BE2C (cell line): ENCODE data around the gene CBLIF.
"Not testable (repeated sequence)": the region's sequence is repeated elsewhere in the genome, so short reads cannot be mapped to it uniquely, and the experiment has no call there.

Experiments
- DNase-seq: peaks from one replicate; pipeline ENCODE4 v3.0.0-alpha.2; 2020
- H3K27me3 ChIP-seq: fragments of 250-450 bp; sonication (Bioruptor Pico); 2 replicates; pipeline ENCODE4 v1.5.1; 2020; ENCODE audit warnings: mild to moderate bottlenecking
- H3K36me3 ChIP-seq: fragments of 250-450 bp; sonication (Bioruptor Pico); 2 replicates; pipeline ENCODE4 v1.5.1; 2020; ENCODE audit warnings: mild to moderate bottlenecking
- H3K4me1 ChIP-seq: fragments of 250-450 bp; sonication (Bioruptor Pico); 2 replicates; pipeline ENCODE4 v1.5.1; 2020
- H3K4me3 ChIP-seq: 2 replicates; pipeline ENCODE4 v1.5.1; 2011; ENCODE audit warnings: low read depth, low read length
- H3K9me3 ChIP-seq: fragments of 250-450 bp; sonication (Bioruptor Pico); 2 replicates; pipeline ENCODE4 v1.5.1; 2020
- TF ChIP-seq, protein P1 (sequence below): IDR thresholded peaks from 2 replicates; pipeline ENCODE4 v1.5.1; 2012; ENCODE audit warnings: mild to moderate bottlenecking, low read depth, low read length

CBLIF gene

DNA sequence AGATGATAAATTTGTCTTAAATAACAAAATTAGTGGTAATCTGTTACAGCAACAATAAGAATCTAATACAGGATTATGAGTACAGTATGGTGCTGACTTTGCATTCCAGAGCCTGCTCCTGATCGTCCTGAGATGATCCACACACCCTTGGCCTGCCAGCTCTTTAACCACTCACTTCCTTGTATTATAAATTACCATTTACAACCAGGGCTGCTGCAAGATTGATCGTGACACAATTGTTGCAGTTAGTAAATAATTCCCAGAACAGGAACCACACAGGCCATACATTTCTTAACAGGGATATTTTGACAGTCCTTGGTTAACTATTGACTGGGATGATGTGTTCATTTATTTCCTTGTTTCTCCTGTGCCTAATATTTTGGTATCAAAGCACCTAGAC is 3.8 kb upstream of the CBLIF start:
- no peaks in the 10 kb centered on the region for H3K27me3 ChIP-seq
- no peaks in the 10 kb centered on the region for H3K36me3 ChIP-seq
- TF ChIP-seq, protein P1, sequence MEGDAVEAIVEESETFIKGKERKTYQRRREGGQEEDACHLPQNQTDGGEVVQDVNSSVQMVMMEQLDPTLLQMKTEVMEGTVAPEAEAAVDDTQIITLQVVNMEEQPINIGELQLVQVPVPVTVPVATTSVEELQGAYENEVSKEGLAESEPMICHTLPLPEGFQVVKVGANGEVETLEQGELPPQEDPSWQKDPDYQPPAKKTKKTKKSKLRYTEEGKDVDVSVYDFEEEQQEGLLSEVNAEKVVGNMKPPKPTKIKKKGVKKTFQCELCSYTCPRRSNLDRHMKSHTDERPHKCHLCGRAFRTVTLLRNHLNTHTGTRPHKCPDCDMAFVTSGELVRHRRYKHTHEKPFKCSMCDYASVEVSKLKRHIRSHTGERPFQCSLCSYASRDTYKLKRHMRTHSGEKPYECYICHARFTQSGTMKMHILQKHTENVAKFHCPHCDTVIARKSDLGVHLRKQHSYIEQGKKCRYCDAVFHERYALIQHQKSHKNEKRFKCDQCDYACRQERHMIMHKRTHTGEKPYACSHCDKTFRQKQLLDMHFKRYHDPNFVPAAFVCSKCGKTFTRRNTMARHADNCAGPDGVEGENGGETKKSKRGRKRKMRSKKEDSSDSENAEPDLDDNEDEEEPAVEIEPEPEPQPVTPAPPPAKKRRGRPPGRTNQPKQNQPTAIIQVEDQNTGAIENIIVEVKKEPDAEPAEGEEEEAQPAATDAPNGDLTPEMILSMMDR = no peak
- DNase-seq = no peak
- H3K9me3 ChIP-seq = no peaks in the 10 kb centered on the region
- no peak overlapping the region for H3K4me3 ChIP-seq
- H3K4me1 ChIP-seq = no peaks in the 10 kb centered on the region

GRCh38 chr11:59848439-59848838 is 3.1 kb upstream of the CBLIF start:
- not testable (repeated sequence) for DNase-seq, H3K36me3 ChIP-seq, H3K9me3 ChIP-seq, H3K4me1 ChIP-seq, H3K27me3 ChIP-seq, H3K4me3 ChIP-seq

DNA sequence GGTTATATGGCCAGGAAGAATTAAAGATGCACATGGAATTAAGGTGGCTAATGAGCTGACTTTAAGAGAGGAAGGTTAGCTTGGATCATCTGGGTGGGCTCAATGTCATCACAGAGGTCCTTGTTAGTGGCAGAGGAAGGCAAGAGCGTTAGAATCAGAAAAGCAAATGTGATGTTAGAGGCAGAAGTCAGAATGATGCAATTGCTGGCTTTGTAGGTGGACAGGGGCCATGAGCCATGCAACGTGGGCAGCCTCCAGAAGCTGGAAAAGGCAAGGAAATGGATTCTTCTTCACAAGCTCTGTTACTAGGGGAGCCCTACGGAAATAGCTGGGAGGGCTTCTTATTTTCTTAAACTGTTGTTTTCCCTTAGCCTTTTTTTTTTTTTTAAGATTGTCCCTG is 2.3 kb upstream of the CBLIF start:
- H3K4me3 ChIP-seq = no peak overlapping the region
- H3K4me1 ChIP-seq = no peaks in the 10 kb centered on the region
- H3K36me3 ChIP-seq = no peaks in the 10 kb centered on the region
- TF ChIP-seq, protein P1 = no peak
- no peaks in the 10 kb centered on the region for H3K9me3 ChIP-seq
- no peaks in the 10 kb centered on the region for H3K27me3 ChIP-seq
- no peak for DNase-seq

DNA sequence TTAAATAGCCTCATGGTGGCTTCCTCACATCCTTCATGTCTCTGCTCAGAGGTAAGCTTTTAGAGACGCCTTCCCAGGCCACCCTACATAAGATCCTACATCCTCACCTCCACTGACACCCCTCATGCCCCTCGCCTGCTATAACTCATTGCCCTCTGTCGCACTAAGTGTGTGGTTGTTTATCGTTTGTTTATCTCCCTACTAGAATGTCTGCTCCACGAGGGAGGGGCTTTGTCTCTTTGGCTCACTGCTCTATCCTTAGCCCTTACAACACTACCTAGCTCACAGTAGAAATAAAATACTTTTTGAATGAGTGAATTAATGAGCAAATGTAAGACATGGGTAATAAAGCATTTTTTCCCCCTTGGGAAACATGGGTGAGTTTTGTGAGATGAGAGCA is 1.3 kb upstream of the CBLIF start:
- Histone ChIP-seq H3K27me3 (no peaks in the 10 kb centered on the region), H3K4me1 (no peaks in the 10 kb centered on the region), H3K36me3 (no peaks in the 10 kb centered on the region), H3K9me3 (no peaks in the 10 kb centered on the region), H3K4me3 (no peak overlapping the region)
- no peak for DNase-seq
- TF ChIP-seq, protein P1 = no peak

GRCh38 chr11:59842316-59842715 is 3.0 kb downstream of the CBLIF start:
- Histone ChIP-seq H3K36me3 (no peaks in the 10 kb centered on the region), H3K4me3 (no peak overlapping the region), H3K27me3 (no peaks in the 10 kb centered on the region), H3K4me1 (no peaks in the 10 kb centered on the region), H3K9me3 (no peaks in the 10 kb centered on the region)
- TF ChIP-seq, protein P1 = no peak
- DNase-seq = no peak

GRCh38 chr11:59841514-59841913 is 3.8 kb downstream of the CBLIF start:
- no peaks in the 10 kb centered on the region for H3K9me3 ChIP-seq
- H3K4me3 ChIP-seq = no peak overlapping the region
- no peaks in the 10 kb centered on the region for H3K36me3 ChIP-seq
- H3K4me1 ChIP-seq = no peaks in the 10 kb centered on the region
- no peaks in the 10 kb centered on the region for H3K27me3 ChIP-seq
- TF ChIP-seq, protein P1 = no peak
- DNase-seq = no peak

- no peak for DNase-seq
- TF ChIP-seq, protein P1 = no peak
- Histone ChIP-seq H3K4me1 (no peaks in the 10 kb centered on the region), H3K27me3 (no peaks in the 10 kb centered on the region), H3K36me3 (no peaks in the 10 kb centered on the region), H3K4me3 (no peak overlapping the region), H3K9me3 (no peaks in the 10 kb centered on the region)
Measured at GRCh38 chr11:59839615-59840014, 5.7 kb downstream of the CBLIF start.
